GM12878 (cell line): ENCODE data around the gene TTLL13.

Experiments
- GABPA ChIP-seq: IDR thresholded peaks from 2 replicates; pipeline ENCODE4 v1.6.1; 2014; ENCODE audit warnings: antibody characterized with exemption, low read depth, mild to moderate bottlenecking, inconsistent platforms
- TF ChIP-seq, protein P1 (sequence below): IDR thresholded peaks from 2 replicates; pipeline ENCODE4 v1.6.1; 2012; ENCODE audit warnings: mild to moderate bottlenecking, low read depth, low read length

- no peak for TF ChIP-seq GABPA
- TF ChIP-seq, protein P1, sequence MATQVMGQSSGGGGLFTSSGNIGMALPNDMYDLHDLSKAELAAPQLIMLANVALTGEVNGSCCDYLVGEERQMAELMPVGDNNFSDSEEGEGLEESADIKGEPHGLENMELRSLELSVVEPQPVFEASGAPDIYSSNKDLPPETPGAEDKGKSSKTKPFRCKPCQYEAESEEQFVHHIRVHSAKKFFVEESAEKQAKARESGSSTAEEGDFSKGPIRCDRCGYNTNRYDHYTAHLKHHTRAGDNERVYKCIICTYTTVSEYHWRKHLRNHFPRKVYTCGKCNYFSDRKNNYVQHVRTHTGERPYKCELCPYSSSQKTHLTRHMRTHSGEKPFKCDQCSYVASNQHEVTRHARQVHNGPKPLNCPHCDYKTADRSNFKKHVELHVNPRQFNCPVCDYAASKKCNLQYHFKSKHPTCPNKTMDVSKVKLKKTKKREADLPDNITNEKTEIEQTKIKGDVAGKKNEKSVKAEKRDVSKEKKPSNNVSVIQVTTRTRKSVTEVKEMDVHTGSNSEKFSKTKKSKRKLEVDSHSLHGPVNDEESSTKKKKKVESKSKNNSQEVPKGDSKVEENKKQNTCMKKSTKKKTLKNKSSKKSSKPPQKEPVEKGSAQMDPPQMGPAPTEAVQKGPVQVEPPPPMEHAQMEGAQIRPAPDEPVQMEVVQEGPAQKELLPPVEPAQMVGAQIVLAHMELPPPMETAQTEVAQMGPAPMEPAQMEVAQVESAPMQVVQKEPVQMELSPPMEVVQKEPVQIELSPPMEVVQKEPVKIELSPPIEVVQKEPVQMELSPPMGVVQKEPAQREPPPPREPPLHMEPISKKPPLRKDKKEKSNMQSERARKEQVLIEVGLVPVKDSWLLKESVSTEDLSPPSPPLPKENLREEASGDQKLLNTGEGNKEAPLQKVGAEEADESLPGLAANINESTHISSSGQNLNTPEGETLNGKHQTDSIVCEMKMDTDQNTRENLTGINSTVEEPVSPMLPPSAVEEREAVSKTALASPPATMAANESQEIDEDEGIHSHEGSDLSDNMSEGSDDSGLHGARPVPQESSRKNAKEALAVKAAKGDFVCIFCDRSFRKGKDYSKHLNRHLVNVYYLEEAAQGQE: no peak
These were observed 44.1 kb upstream of the TTLL13 start for GRCh38 chr15:90205050-90205848.
